Gastroesophageal sphincter (tissue), 3 donors: ENCODE results near the gene KRT8.

Experiments
- CTCF ChIP-seq, 4 experiments: fragments of 200-600 bp in 2 of 4; fragments of 450-650 bp in 2 of 4; sonication (generic) in 1 of 4; IDR thresholded peaks; one replicate each; pipeline ENCODE4 v1.5.1; 2017 to 2019; ENCODE audit warnings: antibody characterized with exemption in 4 of 4, mild to moderate bottlenecking in 2 of 4, moderate library complexity in 2 of 4
- POLR2A ChIP-seq, 2 donors: fragments of 450-650 bp; IDR thresholded peaks; one replicate each; pipeline ENCODE4 v1.6.1; 2017; ENCODE audit warnings: antibody characterized with exemption in 2 of 2, mild to moderate bottlenecking in 2 of 2, moderate library complexity in 1 of 2
- POLR2AphosphoS5 ChIP-seq: sonication (generic); formaldehyde crosslinking; IDR thresholded peaks from one replicate; pipeline ENCODE4 v1.6.1; 2017; ENCODE audit warnings: antibody characterized with exemption

DNA sequence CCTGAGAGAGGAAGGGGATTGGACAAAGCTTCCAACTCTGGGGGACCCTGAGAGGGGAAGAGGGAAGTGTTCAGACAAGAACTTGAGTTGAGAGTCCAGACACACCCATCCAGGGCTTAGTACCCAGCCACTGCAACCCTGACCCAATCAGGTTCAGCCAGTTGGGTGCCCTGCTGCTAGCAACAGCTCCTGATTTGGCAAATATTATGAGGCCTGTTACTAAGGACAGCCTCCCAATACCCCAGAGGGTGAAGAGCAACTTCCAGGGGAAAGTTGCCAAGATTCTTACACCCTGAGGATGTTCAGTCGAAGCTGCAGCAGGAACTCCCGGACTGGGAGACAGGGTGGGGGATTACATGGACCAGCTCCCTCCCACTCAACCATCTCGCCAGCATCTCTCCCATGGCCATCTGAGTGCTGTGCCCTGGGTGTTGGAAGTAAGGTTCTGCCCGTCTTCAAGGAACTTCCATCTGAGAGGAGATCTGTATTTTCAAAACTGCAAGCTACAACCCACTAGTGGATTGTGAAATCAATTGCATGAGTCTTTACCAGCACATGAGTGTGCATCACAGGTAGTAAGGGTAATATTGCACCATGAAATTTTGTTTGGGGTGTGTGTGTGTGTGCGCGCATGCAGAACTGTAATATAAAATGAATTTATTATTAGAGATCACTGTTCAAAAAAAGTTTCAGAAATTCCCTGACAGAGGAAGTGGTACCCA, 44.6 kb downstream of the KRT8 start:
- no peak for TF ChIP-seq POLR2AphosphoS5
- TF ChIP-seq CTCF (IDR thresholded peaks at IDR 0.05): no peak
- TF ChIP-seq POLR2A (IDR thresholded peaks at IDR 0.05): no peak
